GM21786 (cell line): ENCODE data around the gene XG.
A peak's percentile ranks its signal among the peaks of the same experiment; 100 is the strongest.
"Not testable (repeated sequence)": the region's sequence is repeated elsewhere in the genome, so short reads cannot be mapped to it uniquely, and the experiment has no call there.

ENCODE experiments used
- ATAC-seq: cut with Tn5 transposase; IDR thresholded peaks from one replicate; pipeline ENCODE4 v1.9.1; 2021; ENCODE audit not compliant: unreplicated experiment

The XG gene

DNA sequence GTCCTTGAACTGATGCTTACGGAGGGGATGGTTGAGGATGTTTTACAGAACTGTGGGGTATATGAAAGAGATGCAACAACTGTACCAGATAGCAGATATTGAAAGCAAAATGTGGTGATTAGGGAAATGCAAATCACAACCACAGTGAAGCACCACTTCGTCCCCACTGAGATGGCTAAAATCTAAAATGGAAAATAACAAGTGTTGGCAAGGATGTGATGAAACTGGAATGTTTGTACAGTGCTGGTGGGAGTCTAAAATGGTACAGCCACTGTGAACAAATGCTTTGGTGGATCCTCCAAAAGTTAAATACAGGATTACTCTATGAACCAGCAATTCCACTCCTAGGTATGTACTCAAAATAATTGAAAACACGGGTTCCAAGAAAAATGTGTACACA is 22.9 kb downstream of the XG start:
- no peak for ATAC-seq

DNA sequence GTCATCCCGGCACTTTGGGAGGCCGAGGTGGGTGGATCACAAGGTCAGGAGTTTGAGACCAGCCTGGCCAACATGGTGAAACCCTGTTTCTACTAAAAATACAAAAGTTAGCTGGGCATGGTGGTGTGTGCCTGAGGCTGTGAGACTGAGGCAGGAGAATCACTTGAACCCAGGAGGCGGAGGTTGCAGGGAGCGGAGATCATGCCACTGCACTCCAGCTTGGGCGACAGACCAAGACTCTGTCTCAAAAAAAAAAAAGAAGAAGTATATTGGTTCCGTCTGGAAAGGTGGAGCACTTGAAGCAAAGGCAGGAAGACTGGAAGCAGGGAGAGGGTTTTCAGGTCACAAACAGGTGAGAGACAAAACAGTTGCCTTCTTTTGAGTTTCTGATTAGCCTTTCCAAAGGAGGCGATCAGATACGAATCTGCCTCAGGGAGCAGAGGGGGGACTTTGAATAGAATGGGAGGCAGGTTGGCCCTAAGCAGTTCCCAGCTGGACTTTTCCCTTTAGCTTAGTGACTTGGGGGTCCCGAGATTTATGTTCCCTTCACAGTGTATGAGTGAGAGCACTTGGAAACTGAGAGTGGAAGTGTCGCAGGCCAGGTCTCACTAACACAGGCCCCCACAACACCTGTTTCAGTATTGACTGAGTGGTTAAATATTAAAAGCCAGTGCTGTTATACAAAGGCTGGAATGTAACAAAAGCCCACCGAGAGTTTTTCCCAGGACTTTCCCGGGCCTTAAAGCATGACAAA is 28.8 kb downstream of the XG start:
- ATAC-seq = peak; percentile 66

DNA sequence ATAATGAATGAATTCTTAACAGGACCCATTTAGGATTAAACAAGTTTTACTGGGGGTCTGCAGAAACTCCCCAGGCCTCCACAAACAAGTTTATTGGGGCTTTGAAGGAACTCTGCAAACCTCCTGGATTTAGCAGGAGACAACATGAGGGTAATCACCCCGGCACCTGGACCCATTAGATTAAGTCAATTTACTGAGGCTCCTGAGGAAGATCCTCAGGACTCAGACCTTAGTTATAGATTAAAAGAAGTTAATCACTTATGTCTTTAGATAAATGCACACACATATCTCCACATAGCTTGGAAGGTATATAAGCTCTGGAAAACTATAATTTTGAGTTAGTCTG is 29.4 kb downstream of the XG start:
- no peak for ATAC-seq

DNA sequence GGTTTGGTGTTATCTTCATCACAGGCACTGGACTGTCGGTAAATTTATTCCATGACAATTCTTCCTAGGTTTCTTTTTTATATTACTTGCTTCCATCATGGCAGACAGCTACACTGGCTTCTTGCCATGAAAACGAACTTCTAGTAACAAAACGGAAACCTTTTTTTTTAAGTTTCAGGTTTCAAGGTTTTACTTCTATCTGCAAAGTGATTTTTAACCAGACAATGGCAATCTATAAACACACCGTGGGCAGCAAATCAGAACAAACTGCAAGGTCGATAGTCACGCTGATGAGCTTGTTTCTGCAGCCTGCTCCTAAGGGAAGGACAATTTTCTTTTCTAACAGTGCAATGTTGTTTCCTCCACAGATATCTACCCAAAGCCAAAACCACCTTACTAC is 29.9 kb downstream of the XG start:
- ATAC-seq = peak; percentile 51

DNA sequence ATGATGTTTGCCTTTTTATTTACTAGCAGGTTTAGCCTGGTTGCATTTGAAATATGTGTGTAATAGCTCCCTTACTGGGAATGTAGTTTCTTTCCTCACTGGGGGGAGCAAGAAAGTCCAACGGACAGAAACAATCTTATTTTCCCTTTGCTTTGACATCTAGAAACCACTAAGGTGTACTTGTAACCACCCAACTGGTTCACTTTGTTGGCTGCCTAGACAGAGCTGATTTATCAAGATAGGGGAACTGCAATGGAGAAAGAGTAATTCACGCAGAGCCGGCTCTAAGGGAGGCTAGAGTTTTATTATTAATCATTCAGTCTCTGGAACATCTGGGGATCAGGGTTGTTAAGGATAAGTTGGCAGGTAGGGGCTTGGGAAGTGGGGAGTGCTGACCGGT is 30.3 kb downstream of the XG start:
- peak; percentile 22 for ATAC-seq

DNA sequence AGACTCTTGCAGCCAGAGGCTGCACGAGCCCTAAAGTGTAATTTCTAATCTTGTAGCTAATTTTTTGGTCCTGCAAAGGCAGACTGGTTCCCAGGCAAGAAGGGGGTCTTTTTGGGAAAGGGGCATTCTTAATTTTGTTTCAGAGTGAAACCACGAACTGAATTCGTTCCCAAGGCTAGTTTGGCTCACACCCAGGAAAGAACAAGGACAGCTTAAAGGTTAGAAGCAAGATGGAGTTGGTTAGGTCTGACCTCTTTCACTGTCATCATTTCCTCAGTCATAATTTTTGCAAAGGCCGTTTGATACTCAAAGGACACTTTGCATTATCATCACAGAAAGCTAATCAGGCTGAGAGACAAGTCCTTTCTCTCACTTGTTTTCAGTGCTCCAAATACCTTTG is 30.9 kb downstream of the XG start:
- no peak for ATAC-seq

DNA sequence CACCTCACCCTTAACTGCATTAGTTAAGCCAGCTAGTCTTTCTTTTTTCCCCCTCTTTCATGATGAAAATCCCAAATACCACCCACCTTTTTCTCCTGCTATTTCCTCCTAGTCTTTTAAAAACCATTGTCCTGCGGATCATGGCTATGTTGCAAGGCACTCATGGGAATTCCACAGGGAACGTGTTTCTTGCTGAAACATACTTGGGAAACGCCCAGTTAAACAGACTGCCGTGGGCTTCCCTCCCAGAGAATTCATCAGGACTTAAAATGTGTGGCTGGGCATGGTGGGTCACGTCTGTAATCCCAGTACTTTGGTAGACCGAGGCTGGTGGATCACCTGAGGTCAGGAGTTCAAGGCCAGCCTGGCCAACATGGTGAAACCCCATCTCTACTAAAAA is 32.2 kb downstream of the XG start:
- ATAC-seq = no peak

DNA sequence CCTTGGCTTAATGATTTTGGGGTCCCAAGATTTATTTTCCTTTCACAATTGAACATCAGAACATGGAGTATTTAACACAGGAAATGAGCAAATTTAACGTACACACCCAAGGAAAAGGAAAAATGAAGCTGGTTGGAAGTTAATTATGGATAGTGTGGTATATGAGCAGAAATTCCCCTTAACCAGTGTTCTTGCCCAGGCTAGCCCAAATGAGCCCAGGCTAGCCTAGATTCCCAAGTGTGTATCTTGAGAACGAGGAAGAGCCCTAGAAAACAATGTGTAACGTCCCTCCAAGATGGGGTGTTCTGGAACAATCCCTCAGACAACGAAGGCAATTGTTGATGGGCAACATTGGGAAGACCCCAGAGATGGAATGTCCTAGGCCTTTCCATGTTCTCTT is 33.7 kb downstream of the XG start:
- ATAC-seq = no peak

DNA sequence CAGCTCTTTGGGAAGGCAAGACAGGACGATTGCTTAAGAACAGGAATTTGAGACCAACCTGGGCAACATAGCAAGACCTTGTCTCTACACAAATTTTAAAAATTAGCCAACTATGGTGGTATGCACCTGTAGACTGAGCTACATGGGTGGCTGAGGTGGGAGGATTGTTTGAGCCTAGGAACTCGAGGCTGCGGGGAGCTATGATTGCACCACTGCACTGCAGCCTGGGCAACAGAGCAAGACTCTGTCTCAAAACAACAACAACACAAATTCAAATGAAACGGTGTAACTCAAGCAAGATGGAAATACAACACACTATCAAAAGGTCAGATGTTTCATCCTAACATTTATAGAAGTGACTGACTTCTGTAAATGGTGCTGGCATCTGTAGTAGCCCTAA is 37.1 kb downstream of the XG start:
- no peak for ATAC-seq

DNA sequence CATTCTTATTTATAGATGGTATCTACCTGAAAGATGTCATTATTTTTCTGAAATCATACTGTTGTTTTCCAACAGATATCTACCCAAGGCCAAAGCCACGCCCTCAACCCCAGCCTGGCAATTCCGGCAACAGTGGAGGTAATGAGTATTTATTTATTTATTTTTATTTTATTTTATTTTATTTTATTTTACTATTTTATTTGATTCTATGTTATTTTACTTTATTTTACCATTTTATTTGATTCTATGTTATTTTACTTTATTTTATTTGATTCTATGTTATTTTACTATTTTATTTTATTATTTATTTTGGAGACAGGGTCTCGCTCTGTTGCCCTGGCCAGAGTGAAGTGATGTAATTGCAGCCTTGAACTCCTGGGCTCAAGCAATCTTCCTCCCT is 37.7 kb downstream of the XG start:
- ATAC-seq = no peak

DNA sequence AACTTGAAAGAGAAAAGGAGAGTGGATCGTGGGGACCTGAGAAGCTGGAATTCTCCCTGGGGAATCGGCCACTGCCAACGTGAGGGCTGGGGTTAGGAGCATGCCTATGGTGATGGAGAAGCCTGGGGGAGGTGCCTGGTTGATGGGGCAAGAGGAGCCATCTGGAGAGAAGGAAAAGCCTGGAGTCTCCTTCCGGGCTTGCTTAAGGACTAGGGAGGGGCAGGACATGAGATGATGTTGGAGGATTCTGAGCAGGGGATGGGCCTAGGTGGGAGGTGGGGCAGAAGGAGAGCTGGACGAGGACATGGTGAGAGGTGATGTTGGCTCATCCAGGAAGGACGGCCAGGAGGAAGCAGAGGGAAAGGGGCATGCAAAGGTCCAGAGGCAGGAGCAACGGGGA is 41.9 kb downstream of the XG start:
- ATAC-seq = no peak

DNA sequence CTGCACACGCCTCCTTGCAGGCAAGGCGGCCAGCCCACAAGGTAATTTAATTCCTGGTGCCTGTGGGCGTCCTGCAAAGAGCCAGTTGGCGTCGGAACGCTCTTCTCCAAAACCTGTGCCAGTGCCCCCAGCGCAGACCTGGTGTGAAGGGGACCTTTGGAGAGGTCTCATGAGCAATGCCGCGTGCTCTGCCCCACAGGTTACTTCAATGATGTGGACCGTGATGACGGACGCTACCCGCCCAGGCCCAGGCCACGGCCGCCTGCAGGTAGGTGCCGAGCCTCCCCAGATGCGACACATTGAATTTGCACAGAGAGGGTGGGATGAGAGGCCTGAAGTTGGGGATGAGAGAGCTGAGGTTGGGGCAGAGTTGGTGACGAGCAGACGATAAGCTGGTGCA is 42.5 kb downstream of the XG start:
- ATAC-seq = no peak

DNA sequence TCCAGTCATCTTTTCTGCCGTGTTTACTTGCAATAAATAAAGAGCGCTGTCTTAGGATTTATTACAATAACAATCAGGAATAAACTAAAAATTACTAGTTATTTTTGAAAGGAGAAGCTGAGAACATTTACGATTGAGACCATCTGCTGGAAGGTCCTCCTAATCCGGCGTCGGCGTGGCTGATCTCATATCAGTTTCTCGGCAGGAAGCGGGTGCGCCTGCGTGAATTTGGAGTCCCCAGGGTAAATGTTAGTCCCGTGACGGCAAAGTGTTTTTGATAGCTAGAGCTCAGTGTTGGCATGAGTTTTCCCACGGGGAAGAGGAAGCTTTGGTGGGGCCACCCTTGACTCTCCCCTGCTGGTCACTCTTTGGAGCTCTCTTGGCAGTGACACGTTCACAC is 45.0 kb downstream of the XG start:
- not testable (repeated sequence) for ATAC-seq

DNA sequence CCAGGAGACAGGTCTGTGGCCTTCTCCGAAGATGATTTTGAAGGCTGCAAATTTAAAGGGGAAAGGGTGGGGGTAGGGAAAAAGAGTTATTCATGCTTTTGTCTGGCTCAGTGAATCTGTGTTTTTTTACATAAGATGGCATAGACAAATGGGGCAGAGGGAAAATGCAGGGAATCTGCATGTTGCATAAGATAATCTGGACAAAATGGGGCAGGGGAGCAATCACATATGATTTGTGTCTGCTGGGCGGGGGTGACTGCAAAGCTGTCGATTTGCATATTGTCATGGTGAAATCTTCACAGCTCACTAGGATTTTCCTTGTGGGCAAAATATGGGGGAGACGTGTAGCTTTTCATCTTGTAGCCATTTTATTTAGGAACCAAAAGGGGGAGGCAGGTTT is 47.5 kb downstream of the XG start:
- ATAC-seq = no peak

DNA sequence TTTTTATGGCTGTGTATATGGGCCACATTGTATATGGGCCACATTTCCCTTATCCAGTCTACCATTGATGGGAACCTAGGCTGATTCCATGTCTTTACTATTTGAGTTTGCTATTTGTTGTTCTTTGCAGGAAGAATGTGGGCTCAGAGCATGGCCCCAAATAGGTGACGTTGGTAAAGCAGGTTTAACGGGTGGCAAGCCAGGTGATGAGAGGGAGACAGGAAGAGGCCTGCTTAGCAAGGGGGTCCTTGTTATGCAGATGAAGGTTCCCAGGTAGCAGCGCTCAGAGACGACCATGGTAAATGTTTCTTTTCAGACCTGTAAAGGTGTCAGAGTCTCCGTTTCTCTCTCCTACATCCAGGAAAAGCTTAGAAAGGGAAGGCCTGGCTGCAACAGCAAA is 48.1 kb downstream of the XG start:
- not testable (repeated sequence) for ATAC-seq

DNA sequence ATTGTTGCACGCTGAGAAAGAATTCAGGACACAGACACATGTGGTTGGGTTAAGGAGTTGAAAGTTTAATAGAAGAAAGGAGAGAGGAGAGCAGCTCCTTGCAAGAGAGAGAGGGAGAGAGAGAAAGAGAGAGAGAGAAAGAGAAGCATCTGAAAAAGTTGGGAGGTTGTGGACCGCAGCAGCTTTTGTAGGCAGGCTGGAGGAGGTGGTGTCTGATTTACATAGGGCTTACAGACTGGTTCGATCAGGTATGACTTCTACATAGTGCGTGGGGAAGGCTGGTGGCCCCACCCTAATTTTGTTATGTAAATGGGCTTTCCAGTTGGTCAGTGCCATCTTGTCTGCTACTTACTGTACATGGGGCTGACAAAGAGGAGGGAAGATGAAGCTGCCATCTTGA is 49.4 kb downstream of the XG start:
- ATAC-seq = no peak

DNA sequence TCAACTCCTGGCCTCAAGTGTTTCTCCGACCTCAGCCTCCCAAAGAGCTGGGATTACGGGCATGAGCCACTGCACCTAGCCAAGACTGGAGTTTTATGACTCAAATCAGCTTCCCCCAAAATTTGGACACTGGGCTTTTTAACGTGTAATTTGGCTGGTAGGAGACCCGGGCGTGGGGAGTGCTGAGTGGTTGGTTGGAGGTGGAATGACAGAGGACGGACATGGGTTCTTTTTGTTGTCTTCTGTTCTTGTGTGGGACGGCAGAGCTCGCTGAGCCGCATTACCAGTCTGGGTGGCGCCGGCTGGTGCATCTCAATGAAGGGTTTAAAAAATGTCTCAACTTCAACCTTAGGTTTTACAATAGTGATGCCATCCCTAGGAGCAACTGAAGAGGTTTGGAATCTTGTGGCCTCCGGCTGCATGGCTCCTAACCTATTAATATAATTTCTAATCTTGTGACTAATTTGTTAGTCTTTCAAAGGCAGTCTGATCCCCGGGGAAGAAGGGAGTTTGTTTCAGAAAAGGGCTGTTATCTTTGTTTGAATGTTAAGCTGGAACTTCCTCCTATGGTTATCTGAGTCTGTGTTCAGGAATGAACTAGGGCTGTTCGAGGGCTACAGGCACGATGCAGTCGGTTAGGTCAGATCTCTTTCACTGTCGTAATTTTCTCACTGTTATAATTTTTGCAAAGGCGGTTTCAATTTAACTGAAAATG is 50.7 kb downstream of the XG start:
- ATAC-seq = not testable (repeated sequence)

DNA sequence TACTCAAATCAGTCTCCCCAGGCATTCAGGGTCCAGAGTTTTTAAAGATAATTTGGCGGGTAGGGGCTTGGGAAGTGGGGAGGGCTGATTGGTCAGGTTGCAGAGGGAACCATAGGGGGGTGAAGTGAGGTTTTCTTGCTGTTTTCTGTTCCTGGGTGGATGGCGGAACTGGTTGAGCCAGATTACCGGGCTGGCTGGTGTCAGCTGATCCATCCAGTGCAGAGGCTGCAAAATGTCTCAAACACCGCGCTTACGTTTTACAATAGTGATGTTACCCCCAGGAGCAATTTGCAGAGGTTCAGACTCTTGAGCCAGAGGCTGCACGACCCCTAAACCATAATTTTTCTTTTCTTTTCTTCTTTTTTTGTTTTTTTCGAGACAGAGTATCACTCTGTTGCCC is 51.6 kb downstream of the XG start:
- not testable (repeated sequence) for ATAC-seq

DNA sequence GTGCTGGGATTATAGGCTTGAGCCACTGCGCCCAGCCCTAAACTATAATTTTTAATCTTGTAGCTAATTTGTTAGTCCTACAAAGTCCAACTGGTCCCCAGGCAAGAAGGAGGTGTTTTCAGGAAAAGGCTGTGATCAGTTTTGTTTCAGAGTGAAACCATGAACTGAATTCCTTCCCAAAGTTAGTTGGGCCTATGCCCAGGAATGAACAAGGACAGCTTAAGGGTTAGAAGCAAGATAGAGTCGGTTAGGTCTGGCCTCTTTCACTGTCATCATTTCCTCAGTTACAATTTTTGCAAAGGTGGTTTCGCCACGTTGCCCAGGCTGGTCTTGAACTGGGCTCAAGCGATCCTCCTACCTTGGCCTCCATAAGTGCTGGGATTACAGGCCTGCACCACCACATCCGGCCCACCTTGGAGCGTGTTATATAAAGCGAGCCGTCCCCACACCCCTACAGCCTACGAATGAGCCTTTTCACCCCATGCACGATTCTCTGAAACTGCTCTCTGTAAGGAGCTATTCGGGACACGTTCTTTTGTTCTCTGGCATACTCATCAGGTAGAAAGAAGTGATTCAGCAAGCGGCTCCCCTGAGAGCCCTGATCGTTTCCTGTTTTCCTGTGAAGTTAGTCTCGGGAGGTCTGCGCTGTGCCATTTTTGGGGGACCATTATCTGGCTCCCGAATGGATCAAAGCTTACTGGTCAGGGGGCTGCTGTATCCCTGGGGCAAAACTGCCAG is 52.4 kb downstream of the XG start:
- not testable (repeated sequence) for ATAC-seq

DNA sequence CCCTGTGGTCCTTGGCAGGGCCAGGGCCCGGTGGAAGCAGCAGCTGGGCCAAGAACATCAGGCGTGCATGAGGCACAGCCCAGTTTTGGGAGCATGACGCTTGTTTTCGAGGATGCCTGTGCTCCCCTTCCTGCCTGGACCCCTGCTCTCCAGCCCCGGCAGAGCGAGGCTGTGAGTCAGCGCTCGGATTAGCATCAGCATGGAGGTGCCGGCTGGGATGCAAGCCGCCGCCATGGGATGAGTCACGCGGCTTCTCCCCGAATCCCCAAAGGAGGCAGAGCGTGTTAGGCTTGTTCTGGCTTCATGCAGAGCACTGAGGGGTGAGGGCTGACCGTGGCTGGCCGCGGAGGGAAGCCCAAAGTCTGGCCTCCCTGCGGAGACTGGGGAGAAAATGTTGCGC is 53.0 kb downstream of the XG start:
- not testable (repeated sequence) for ATAC-seq

DNA sequence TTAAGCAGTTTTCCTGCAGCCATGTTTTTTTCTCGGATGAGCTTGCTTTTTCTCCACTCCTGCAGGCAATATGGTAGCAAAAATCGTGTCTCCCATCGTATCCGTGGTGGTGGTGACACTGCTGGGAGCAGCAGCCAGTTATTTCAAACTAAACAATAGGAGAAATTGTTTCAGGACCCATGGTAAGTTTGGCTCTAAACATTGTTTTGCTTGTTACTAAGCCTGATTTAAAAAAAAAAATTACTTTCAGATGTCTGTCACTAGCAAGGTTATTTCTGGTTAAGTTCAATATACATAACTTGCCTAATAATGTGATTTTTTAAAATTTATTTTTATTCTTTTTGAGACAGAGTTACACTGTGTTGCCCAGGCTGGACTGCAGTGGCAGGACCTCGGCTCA is 59.4 kb downstream of the XG start:
- ATAC-seq = no peak
